ENCODE data around the gene ITGB1BP1. TPM values are rescaled to one million over a fixed set of nuclear protein-coding genes. Genes with fewer than 3 reads are reported as not detected.

Gene ITGB1BP1, protein sequence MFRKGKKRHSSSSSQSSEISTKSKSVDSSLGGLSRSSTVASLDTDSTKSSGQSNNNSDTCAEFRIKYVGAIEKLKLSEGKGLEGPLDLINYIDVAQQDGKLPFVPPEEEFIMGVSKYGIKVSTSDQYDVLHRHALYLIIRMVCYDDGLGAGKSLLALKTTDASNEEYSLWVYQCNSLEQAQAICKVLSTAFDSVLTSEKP
- 30.8 and 32.4 TPM in 2 replicates for total RNA-seq

DNA sequence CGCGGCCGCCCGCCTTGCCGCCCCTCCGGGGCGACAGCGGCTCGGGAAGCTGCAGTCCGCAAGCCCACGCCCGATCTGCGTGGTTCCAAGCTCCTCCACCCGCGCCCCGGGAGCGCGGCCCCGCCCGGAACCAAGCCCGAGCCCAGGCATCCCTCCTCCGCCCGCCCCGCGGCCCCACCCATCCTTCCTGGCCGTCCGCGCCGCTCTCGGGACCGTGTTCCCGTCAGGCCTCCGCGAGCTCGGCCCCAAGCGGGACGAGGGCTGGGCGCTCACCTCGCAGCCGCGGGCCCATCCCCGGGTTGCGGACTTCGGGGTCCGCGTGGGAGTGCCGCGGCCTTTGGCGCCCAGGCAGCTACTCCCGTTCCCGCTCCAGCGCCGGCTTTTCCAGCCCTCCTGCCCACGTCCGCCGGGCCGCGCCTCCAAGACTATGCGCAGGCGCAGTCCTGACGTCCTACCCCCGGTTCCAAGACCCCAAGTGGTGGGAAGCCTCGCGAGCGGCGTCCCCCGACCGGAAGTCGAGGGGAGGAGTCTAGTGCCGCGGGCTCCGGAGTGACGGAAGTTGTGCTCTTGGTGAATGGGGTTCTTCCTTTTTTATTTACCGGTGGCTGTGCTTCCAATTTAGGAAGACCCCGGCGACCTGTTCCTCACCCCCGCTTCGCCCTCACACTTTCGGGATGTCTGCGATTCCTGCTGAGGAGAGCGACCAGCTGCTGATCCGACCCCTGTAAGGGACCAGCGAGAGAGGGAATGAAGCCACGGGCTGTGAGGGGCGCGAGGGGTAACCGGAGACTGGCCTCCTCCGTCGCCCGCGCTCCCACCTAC is at the start of gene ITGB1BP1, which contains the start of gene CPSF3:
Gene ITGB1BP1, minus strand, starts transcription at position 429 of the 822 bp plus-strand sequence. CDS start 4,831 bp downstream, outside the sequence.
Gene CPSF3, plus strand, starts transcription at position 555 of the 822 bp plus-strand sequence. Its CDS starts 120 bp downstream, at position 675.
- H3K36me3 ChIP-seq (ENCODE audit: insufficient read depth, low read length): peaks cover 6% of the 10 kb centered on the region

DNA sequence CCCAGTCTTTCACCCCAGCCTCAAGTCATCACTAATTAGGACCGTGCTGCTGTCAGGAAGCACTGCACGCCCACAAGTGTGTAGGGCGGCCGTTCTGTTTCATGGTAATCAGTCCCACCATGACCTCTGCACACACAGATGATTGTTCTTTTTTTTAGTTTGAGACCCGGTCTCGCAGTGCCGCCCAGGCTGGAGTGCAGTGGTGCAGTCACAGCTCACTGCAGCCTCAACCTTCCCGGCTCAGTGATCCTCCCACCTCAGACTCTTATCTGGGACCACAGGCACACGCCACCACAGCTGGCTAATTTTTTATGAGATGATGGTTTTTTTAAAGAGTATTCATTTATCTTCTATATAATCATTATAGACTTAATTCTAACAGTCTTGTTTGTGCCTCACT is 49.2 kb upstream of the ITGB1BP1 start:
- TF ChIP-seq, protein P1, sequence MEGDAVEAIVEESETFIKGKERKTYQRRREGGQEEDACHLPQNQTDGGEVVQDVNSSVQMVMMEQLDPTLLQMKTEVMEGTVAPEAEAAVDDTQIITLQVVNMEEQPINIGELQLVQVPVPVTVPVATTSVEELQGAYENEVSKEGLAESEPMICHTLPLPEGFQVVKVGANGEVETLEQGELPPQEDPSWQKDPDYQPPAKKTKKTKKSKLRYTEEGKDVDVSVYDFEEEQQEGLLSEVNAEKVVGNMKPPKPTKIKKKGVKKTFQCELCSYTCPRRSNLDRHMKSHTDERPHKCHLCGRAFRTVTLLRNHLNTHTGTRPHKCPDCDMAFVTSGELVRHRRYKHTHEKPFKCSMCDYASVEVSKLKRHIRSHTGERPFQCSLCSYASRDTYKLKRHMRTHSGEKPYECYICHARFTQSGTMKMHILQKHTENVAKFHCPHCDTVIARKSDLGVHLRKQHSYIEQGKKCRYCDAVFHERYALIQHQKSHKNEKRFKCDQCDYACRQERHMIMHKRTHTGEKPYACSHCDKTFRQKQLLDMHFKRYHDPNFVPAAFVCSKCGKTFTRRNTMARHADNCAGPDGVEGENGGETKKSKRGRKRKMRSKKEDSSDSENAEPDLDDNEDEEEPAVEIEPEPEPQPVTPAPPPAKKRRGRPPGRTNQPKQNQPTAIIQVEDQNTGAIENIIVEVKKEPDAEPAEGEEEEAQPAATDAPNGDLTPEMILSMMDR (IDR thresholded peaks at IDR 0.05; ENCODE audit: extremely low read depth, low read depth, low read length): no peak
- no peak overlapping the region for H2AFZ ChIP-seq (ENCODE audit: low read length)
- DNase-seq (ENCODE audit: insufficient read length, low spot score, missing footprints): no peak
- peaks cover 2% of the 10 kb centered on the region for H4K20me1 ChIP-seq (ENCODE audit: insufficient read depth, low read length)
- peaks cover 12% of the 10 kb centered on the region for H3K4me1 ChIP-seq (ENCODE audit: insufficient read depth, low read length)
- H3K27me3 ChIP-seq (ENCODE audit: insufficient read depth, low read length): no peaks in the 10 kb centered on the region
- no peak overlapping the region for H3K4me2 ChIP-seq (ENCODE audit: insufficient read depth, low read length)
- no peak overlapping the region for H3K4me3 ChIP-seq (ENCODE audit: insufficient read depth, low read length)
- peaks cover 25% of the 10 kb centered on the region for H3K79me2 ChIP-seq (ENCODE audit: insufficient read depth, low read length)
- H3K27ac ChIP-seq (ENCODE audit: low read depth, low read length): no peak overlapping the region
- H3K9me3 ChIP-seq (ENCODE audit: low read depth, low read length): no peaks in the 10 kb centered on the region
- H3K36me3 ChIP-seq (ENCODE audit: insufficient read depth, low read length): peaks cover 25% of the 10 kb centered on the region

More for the DNA sequence above, at the start of gene ITGB1BP1, which contains the start of gene CPSF3:
- H3K27me3 ChIP-seq (ENCODE audit: insufficient read depth, low read length): no peaks in the 10 kb centered on the region
- peaks cover 11% of the 10 kb centered on the region for H4K20me1 ChIP-seq (ENCODE audit: insufficient read depth, low read length)
- peak; percentile 97 for DNase-seq (ENCODE audit: insufficient read length, low spot score, missing footprints)
- peak within 1 kb of the TSS; percentile 96 for H3K4me2 ChIP-seq (ENCODE audit: insufficient read depth, low read length)
- peak within 1 kb of the TSS; percentile 88 for H3K27ac ChIP-seq (ENCODE audit: low read depth, low read length)
- H3K4me1 ChIP-seq (ENCODE audit: insufficient read depth, low read length): peaks cover 21% of the 10 kb centered on the region
- peak within 1 kb of the TSS; percentile 98 for H3K4me3 ChIP-seq (ENCODE audit: insufficient read depth, low read length)
- H3K79me2 ChIP-seq (ENCODE audit: insufficient read depth, low read length): peaks cover 88% of the 10 kb centered on the region
- H2AFZ ChIP-seq (ENCODE audit: low read length): peak within 1 kb of the TSS; percentile 96
- H3K9me3 ChIP-seq (ENCODE audit: low read depth, low read length): no peaks in the 10 kb centered on the region
- TF ChIP-seq, protein P1 (IDR thresholded peaks at IDR 0.05; ENCODE audit: extremely low read depth, low read depth, low read length): no peak

DNA sequence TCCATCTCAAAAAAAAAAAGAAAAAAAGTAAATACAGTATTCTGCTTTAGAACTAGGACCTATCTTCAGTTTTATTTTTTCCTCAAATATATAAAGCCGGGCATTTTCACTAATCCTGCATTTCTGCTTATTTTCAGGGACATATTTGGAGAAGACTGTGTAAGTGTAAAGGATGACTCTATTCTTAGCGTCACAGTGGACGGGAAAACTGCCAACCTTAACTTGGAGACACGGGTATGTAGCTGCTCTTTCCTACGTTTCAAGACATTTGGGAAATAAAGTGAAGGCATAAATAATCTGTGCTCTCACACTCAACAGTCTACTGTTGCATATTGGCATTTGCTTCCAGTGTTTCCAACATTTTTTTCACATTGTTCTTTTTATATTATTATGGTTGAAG is 47.9 kb upstream of the ITGB1BP1 start:
- no peak overlapping the region for H3K4me3 ChIP-seq (ENCODE audit: insufficient read depth, low read length)
- H3K27ac ChIP-seq (ENCODE audit: low read depth, low read length): no peak overlapping the region
- H3K4me1 ChIP-seq (ENCODE audit: insufficient read depth, low read length): peaks cover 12% of the 10 kb centered on the region
- H2AFZ ChIP-seq (ENCODE audit: low read length): no peak overlapping the region
- H3K79me2 ChIP-seq (ENCODE audit: insufficient read depth, low read length): peaks cover 12% of the 10 kb centered on the region
- TF ChIP-seq, protein P1 (IDR thresholded peaks at IDR 0.05; ENCODE audit: extremely low read depth, low read depth, low read length): no peak
- H3K4me2 ChIP-seq (ENCODE audit: insufficient read depth, low read length): no peak overlapping the region
- DNase-seq (ENCODE audit: insufficient read length, low spot score, missing footprints): no peak
- H3K36me3 ChIP-seq (ENCODE audit: insufficient read depth, low read length): peaks cover 16% of the 10 kb centered on the region
- no peaks in the 10 kb centered on the region for H3K27me3 ChIP-seq (ENCODE audit: insufficient read depth, low read length)
- no peaks in the 10 kb centered on the region for H3K9me3 ChIP-seq (ENCODE audit: low read depth, low read length)
- H4K20me1 ChIP-seq (ENCODE audit: insufficient read depth, low read length): no peaks in the 10 kb centered on the region

DNA sequence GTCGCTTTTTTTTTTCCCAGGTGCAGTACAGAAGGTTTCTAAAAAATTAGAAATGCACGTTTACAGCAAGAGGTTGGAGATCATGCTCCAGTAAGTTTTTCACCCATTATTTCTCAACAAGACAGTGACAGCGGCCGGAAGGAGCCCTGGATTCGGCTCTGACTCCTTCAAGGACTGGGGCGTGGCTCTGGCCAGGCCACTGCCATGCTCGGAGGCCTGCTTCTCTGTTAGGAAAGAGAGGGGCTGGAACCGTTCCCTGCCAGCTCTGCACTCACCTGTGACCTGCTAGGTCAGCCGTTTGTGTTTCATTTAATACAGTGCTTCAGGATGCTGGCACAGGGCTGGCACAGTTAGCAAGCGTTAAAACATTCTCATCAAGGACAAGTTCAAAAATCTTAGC is 44.4 kb upstream of the ITGB1BP1 start:
- Histone ChIP-seq H3K4me2 (ENCODE audit: insufficient read depth, low read length) (no peak overlapping the region), H2AFZ (ENCODE audit: low read length) (no peak overlapping the region), H4K20me1 (ENCODE audit: insufficient read depth, low read length) (no peaks in the 10 kb centered on the region), H3K4me3 (ENCODE audit: insufficient read depth, low read length) (no peak overlapping the region), H3K79me2 (ENCODE audit: insufficient read depth, low read length) (no peaks in the 10 kb centered on the region), H3K36me3 (ENCODE audit: insufficient read depth, low read length) (peaks cover 26% of the 10 kb centered on the region), H3K9me3 (ENCODE audit: low read depth, low read length) (no peaks in the 10 kb centered on the region), H3K27me3 (ENCODE audit: insufficient read depth, low read length) (no peaks in the 10 kb centered on the region), H3K27ac (ENCODE audit: low read depth, low read length) (no peak overlapping the region), H3K4me1 (ENCODE audit: insufficient read depth, low read length) (peaks cover 4% of the 10 kb centered on the region)
- DNase-seq (ENCODE audit: insufficient read length, low spot score, missing footprints): no peak
- TF ChIP-seq, protein P1 (IDR thresholded peaks at IDR 0.05; ENCODE audit: extremely low read depth, low read depth, low read length): no peak

All from osteoblast (primary cell).